ENCODE measurements around the gene LYL1. TPM values are rescaled to one million over a fixed set of nuclear protein-coding genes. Genes with fewer than 3 reads are reported as not detected.

The LYL1 gene
- total and polyA plus RNA-seq, 9 of the 15 experiments (the other 6 are each of a cell fraction or from before 2014, with no cell fraction given) = 1.3 to 266 (median 34.0) TPM

GRCh38 chr19:13079542-13079986 is 23.1 kb downstream of the LYL1 start (continued):
- TF ChIP-seq, protein P1, sequence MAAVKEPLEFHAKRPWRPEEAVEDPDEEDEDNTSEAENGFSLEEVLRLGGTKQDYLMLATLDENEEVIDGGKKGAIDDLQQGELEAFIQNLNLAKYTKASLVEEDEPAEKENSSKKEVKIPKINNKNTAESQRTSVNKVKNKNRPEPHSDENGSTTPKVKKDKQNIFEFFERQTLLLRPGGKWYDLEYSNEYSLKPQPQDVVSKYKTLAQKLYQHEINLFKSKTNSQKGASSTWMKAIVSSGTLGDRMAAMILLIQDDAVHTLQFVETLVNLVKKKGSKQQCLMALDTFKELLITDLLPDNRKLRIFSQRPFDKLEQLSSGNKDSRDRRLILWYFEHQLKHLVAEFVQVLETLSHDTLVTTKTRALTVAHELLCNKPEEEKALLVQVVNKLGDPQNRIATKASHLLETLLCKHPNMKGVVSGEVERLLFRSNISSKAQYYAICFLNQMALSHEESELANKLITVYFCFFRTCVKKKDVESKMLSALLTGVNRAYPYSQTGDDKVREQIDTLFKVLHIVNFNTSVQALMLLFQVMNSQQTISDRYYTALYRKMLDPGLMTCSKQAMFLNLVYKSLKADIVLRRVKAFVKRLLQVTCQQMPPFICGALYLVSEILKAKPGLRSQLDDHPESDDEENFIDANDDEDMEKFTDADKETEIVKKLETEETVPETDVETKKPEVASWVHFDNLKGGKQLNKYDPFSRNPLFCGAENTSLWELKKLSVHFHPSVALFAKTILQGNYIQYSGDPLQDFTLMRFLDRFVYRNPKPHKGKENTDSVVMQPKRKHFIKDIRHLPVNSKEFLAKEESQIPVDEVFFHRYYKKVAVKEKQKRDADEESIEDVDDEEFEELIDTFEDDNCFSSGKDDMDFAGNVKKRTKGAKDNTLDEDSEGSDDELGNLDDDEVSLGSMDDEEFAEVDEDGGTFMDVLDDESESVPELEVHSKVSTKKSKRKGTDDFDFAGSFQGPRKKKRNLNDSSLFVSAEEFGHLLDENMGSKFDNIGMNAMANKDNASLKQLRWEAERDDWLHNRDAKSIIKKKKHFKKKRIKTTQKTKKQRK (IDR thresholded peaks at IDR 0.05; ENCODE audit: borderline replicate concordance, low read depth, low read length) = no peak
- peak; percentile 39; the same call in 1 of the 2 replicates for TF ChIP-seq MYC (IDR thresholded peaks at IDR 0.05; ENCODE audit: low read depth, low read length)
- TF ChIP-seq MYC (CRISPR knock-in tag; IDR thresholded peaks at IDR 0.05; ENCODE audit: borderline replicate concordance, low read depth) = no peak
- 0 out of 4 replicates have a peak, but pooled peaks of 1 of the 2 experiments have one; percentile 35 for TF ChIP-seq HDAC1 (IDR thresholded peaks at IDR 0.05)
- no peak for TF ChIP-seq ZNF134 (CRISPR knock-in tag; conservative IDR thresholded peaks at IDR 0.05)
- TF ChIP-seq HIVEP1 (CRISPR knock-in tag; IDR thresholded peaks at IDR 0.05) = no peak
- no peak for TF ChIP-seq NELFE (IDR thresholded peaks at IDR 0.05; ENCODE audit: insufficient read depth, insufficient read length)
- 0 out of 2 replicates have a peak, but pooled peaks have one; percentile 11 for TF ChIP-seq JUND (IDR thresholded peaks at IDR 0.05; ENCODE audit: borderline replicate concordance, low read depth, low read length)
- TF ChIP-seq JUND (tag; IDR thresholded peaks at IDR 0.05; ENCODE audit: borderline replicate concordance, low read depth, low read length) = no peak; the same call in 2 of the 3 replicates
- TF ChIP-seq, protein P2, sequence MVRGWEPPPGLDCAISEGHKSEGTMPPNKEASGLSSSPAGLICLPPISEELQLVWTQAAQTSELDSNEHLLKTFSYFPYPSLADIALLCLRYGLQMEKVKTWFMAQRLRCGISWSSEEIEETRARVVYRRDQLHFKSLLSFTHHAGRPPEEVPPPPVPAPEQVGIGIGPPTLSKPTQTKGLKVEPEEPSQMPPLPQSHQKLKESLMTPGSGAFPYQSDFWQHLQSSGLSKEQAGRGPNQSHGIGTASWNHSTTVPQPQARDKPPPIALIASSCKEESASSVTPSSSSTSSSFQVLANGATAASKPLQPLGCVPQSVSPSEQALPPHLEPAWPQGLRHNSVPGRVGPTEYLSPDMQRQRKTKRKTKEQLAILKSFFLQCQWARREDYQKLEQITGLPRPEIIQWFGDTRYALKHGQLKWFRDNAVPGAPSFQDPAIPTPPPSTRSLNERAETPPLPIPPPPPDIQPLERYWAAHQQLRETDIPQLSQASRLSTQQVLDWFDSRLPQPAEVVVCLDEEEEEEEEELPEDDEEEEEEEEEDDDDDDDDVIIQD (CRISPR knock-in tag; IDR thresholded peaks at IDR 0.05) = peak; percentile 15; the same call in 1 of the 2 replicates
- no peak for TF ChIP-seq PPARD (CRISPR knock-in tag; IDR thresholded peaks at IDR 0.05)
- TF ChIP-seq HCFC1 (IDR thresholded peaks at IDR 0.05; ENCODE audit: low read depth, low read length) = no peak
- no peak for TF ChIP-seq CLOCK (CRISPR knock-in tag; IDR thresholded peaks at IDR 0.05; ENCODE audit: borderline replicate concordance)
- TF ChIP-seq BDP1 (IDR thresholded peaks at IDR 0.05; ENCODE audit: insufficient read depth, insufficient read length) = no peak
- peak; percentile 28; the same call in 1 of the 2 replicates for TF ChIP-seq ATF7 (IDR thresholded peaks at IDR 0.05)
- TF ChIP-seq ARHGAP35 (IDR thresholded peaks at IDR 0.05; ENCODE audit: partially characterized antibody) = no peak
- TF ChIP-seq HNRNPK (IDR thresholded peaks at IDR 0.05; ENCODE audit: low read depth, low read length, poor library complexity, severe bottlenecking) = no peak
- TF ChIP-seq ZBTB49 (CRISPR knock-in tag; IDR thresholded peaks at IDR 0.05; ENCODE audit: borderline replicate concordance) = no peak

Data from K562 (cell line).